Neuronal stem cell (in vitro differentiated cells): Measurements from ENCODE around the gene ATP6V1B1.

Experiments used
- DNase-seq: peaks from one replicate; pipeline ENCODE4 v3.0.0-alpha.2; 2013; ENCODE audit warnings: low spot score
- H2AFZ ChIP-seq: one replicate; pipeline ENCODE4 v1.6.1; 2013; ENCODE audit warnings: mild to moderate bottlenecking, low read length, inconsistent platforms
- H2AK5ac ChIP-seq: 2 replicates; pipeline ENCODE4 v1.6.1; 2013; ENCODE audit warnings: low read depth, mild to moderate bottlenecking, inconsistent platforms, low read length, moderate library complexity, mixed read lengths
- H2BK120ac ChIP-seq: 2 replicates; pipeline ENCODE4 v1.6.1; 2013; ENCODE audit warnings: low read depth, mild to moderate bottlenecking, inconsistent platforms, low read length, moderate library complexity, mixed read lengths
- H2BK12ac ChIP-seq: one replicate; pipeline ENCODE4 v1.6.1; 2013; ENCODE audit warnings: low read length, inconsistent platforms
- H2BK15ac ChIP-seq: 2 replicates; pipeline ENCODE4 v1.6.1; 2013; ENCODE audit warnings: mild to moderate bottlenecking, low read length, inconsistent platforms, mixed read lengths
- H2BK5ac ChIP-seq: one replicate; pipeline ENCODE4 v1.6.1; 2013; ENCODE audit warnings: inconsistent platforms, mild to moderate bottlenecking, low read length, moderate library complexity
- H3K14ac ChIP-seq: one replicate; pipeline ENCODE4 v1.6.1; 2013; ENCODE audit warnings: low read length, inconsistent platforms
- H3K18ac ChIP-seq: 2 replicates; pipeline ENCODE4 v1.6.1; 2013; ENCODE audit warnings: low read length, inconsistent platforms
- H3K23ac ChIP-seq: 2 replicates; pipeline ENCODE4 v1.6.1; 2013; ENCODE audit warnings: low read depth, mild to moderate bottlenecking, mixed read lengths, low read length, inconsistent platforms; ENCODE audit not compliant: poor library complexity
- H3K27ac ChIP-seq: replicated peaks from 3 replicates; pipeline ENCODE4 v1.5.1; 2013; ENCODE audit warnings: low read length, inconsistent platforms
- H3K27me3 ChIP-seq, 3 experiments: 2 replicates each; pipeline ENCODE4 v1.6.1; 2013; ENCODE audit warnings: low read length in 3 of 3, mild to moderate bottlenecking in 2 of 3, inconsistent platforms in 1 of 3, low read depth in 1 of 3, mixed read lengths in 1 of 3, moderate library complexity in 1 of 3; ENCODE audit not compliant: control insufficient read depth in 3 of 3, insufficient read depth in 3 of 3
- H3K36me3 ChIP-seq, 2 donors: replicated peaks in 1 of 2; 2 replicates each; pipeline ENCODE4 v1.6.1; 2013; ENCODE audit warnings: low read length in 2 of 2; ENCODE audit not compliant: control insufficient read depth in 2 of 2, insufficient read depth in 2 of 2
- H3K4ac ChIP-seq: 2 replicates; pipeline ENCODE4 v1.6.1; 2013; ENCODE audit warnings: inconsistent platforms, mild to moderate bottlenecking, low read length, moderate library complexity
- H3K4me1 ChIP-seq, 2 donors: 1 replicate in 1 of 2; 2 replicates in 1 of 2; pipeline ENCODE4 v1.6.1; 2013; ENCODE audit warnings: low read length in 2 of 2, low read depth in 1 of 2; ENCODE audit not compliant: control insufficient read depth in 2 of 2, insufficient read depth in 1 of 2
- H3K4me2 ChIP-seq: one replicate; pipeline ENCODE4 v1.6.1; 2013; ENCODE audit warnings: mild to moderate bottlenecking, low read length, inconsistent platforms; ENCODE audit not compliant: insufficient read depth, poor library complexity, severe bottlenecking
- H3K4me3 ChIP-seq, 2 donors: 2 replicates each; pipeline ENCODE4 v1.5.1; 2013; ENCODE audit warnings: low read length in 2 of 2, mild to moderate bottlenecking in 2 of 2, inconsistent platforms in 1 of 2, moderate library complexity in 1 of 2
- H3K79me1 ChIP-seq: one replicate; pipeline ENCODE4 v1.6.1; 2013; ENCODE audit warnings: low read depth, mild to moderate bottlenecking, inconsistent platforms, low read length, moderate library complexity
- H3K9ac ChIP-seq: one replicate; pipeline ENCODE4 v1.6.1; 2013; ENCODE audit warnings: mild to moderate bottlenecking, low read depth, low read length, inconsistent platforms; ENCODE audit not compliant: poor library complexity
- H3K9me3 ChIP-seq, 2 donors: replicated peaks in 1 of 2; 2 replicates each; pipeline versions ENCODE3 to v1.6.1; 2013; ENCODE audit warnings: low read length in 2 of 2, mild to moderate bottlenecking in 2 of 2, inconsistent platforms in 1 of 2, low read depth in 1 of 2, mixed read lengths in 1 of 2, moderate library complexity in 1 of 2; ENCODE audit not compliant: control insufficient read depth in 2 of 2, insufficient read depth in 1 of 2
- H4K8ac ChIP-seq: one replicate; pipeline ENCODE4 v1.6.1; 2013; ENCODE audit warnings: low read depth, mild to moderate bottlenecking, inconsistent platforms, low read length, moderate library complexity
- H4K91ac ChIP-seq: one replicate; pipeline ENCODE4 v1.6.1; 2013; ENCODE audit warnings: low read length, low read depth, mild to moderate bottlenecking, inconsistent platforms; ENCODE audit not compliant: poor library complexity
- WGBS, 2 donors: extraction: QIAGEN DNeasy Blood & Tissue Kit; methylation state at CpG; one replicate each; pipeline ENCODE4 v1.1.7; 2013; ENCODE audit warnings: missing lambda C conversion rate in 2 of 2, mixed read lengths in 1 of 2; ENCODE audit not compliant: insufficient read length in 2 of 2, insufficient replicate concordance in 1 of 2; ENCODE audit errors: extremely low coverage in 2 of 2; 5-methylcytosine and 5-hydroxymethylcytosine counted together

ATP6V1B1 gene

GRCh38 chr2:70888366-70888922 lies 47.3 kb upstream of the ATP6V1B1 start:
- Histone ChIP-seq H3K18ac (no peak overlapping the region), H2AFZ (peak overlapping the region; percentile 98), H3K9me3 (peaks cover 2 to 3% of the 10 kb centered on the region in 2 donors), H3K23ac (peak overlapping the region; percentile 52), H3K27ac (no peak overlapping the region), H3K14ac (no peak overlapping the region), H2BK12ac (no peak overlapping the region), H3K27me3 (peaks cover 49 to 99% (median 85%) of the 10 kb centered on the region in 3 experiments), H2BK120ac (no peak overlapping the region), H2AK5ac (no peak overlapping the region), H3K36me3 (no peaks in the 10 kb centered on the region), H2BK15ac (no peak overlapping the region), H4K91ac (no peak overlapping the region), H4K8ac (no peak overlapping the region), H3K79me1 (peaks cover 4% of the 10 kb centered on the region), H2BK5ac (no peak overlapping the region), H3K4me3 (peak overlapping the region in 1 of 2 donors; percentile 55), H3K9ac (no peak overlapping the region), H3K4me1 (peaks cover 9 to 22% of the 10 kb centered on the region in 2 donors), H3K4ac (no peak overlapping the region), H3K4me2 (peak overlapping the region; percentile 52)
- no CpG with 5 or more reads among the region's 27 CpGs for WGBS, 2 donors
- no peak for DNase-seq

- no peak overlapping the region for H3K4ac ChIP-seq
- no peaks in the 10 kb centered on the region for H3K36me3 ChIP-seq
- peak overlapping the region; percentile 5 for H2AK5ac ChIP-seq
- H3K79me1 ChIP-seq, result peaks cover 4% of the 10 kb centered on the region
- H3K9ac ChIP-seq, result no peak overlapping the region
- H3K4me2 ChIP-seq, result peak overlapping the region; percentile 52
- H3K27ac ChIP-seq, result no peak overlapping the region
- peak overlapping the region; percentile 52 for H3K23ac ChIP-seq
- no peak overlapping the region for H2BK12ac ChIP-seq
- WGBS, 2 donors, result no CpG with 5 or more reads among the region's 70 CpGs
- H3K4me1 ChIP-seq, result peaks cover 9 to 25% of the 10 kb centered on the region in 2 donors
- peak overlapping the region; percentile 98 for H2AFZ ChIP-seq
- no peak overlapping the region for H2BK15ac ChIP-seq
- peak overlapping the region; percentile 29 for H3K18ac ChIP-seq
- peak overlapping the region in 1 of 2 donors; percentile 33 for H3K4me3 ChIP-seq
- DNase-seq, result no peak
- no peak overlapping the region for H2BK120ac ChIP-seq
- H4K91ac ChIP-seq, result no peak overlapping the region
- H3K14ac ChIP-seq, result no peak overlapping the region
- H3K27me3 ChIP-seq, result peaks cover 52 to 99% (median 89%) of the 10 kb centered on the region in 3 experiments
- no peak overlapping the region for H2BK5ac ChIP-seq
- peaks cover 0 to 2% of the 10 kb centered on the region in 2 donors for H3K9me3 ChIP-seq
- H4K8ac ChIP-seq, result no peak overlapping the region
These were observed 46.6 kb upstream of the ATP6V1B1 start for GRCh38 chr2:70888923-70889715.

- no peak overlapping the region for H2BK120ac ChIP-seq
- H3K4me2 ChIP-seq, result no peak overlapping the region
- H3K79me1 ChIP-seq, result peaks cover 4% of the 10 kb centered on the region
- H2BK5ac ChIP-seq, result no peak overlapping the region
- no peak overlapping the region for H3K4ac ChIP-seq
- H2AK5ac ChIP-seq, result no peak overlapping the region
- H3K4me1 ChIP-seq, result peaks cover 9 to 25% of the 10 kb centered on the region in 2 donors
- no peaks in the 10 kb centered on the region for H3K36me3 ChIP-seq
- no peak overlapping the region for H3K18ac ChIP-seq
- peaks cover 0 to 2% of the 10 kb centered on the region in 2 donors for H3K9me3 ChIP-seq
- no peak overlapping the region for H3K9ac ChIP-seq
- no peak overlapping the region for H2AFZ ChIP-seq
- no peak overlapping the region for H4K8ac ChIP-seq
- no peak overlapping the region for H4K91ac ChIP-seq
- H3K23ac ChIP-seq, result no peak overlapping the region
- H3K14ac ChIP-seq, result no peak overlapping the region
- no peak overlapping the region for H3K4me3 ChIP-seq
- no peak for DNase-seq
- no peak overlapping the region for H3K27ac ChIP-seq
- no peak overlapping the region for H2BK12ac ChIP-seq
- H2BK15ac ChIP-seq, result no peak overlapping the region
- no CpG with 5 or more reads among the region's 5 CpGs for WGBS, 2 donors
- H3K27me3 ChIP-seq, result peaks cover 58 to 99% (median 93%) of the 10 kb centered on the region in 3 experiments
These were observed 46.0 kb upstream of the ATP6V1B1 start for GRCh38 chr2:70889716-70890037.

- no peak overlapping the region for H2BK12ac ChIP-seq
- no peak overlapping the region for H3K27ac ChIP-seq
- WGBS, 2 donors, result no CpG with 5 or more reads among the region's 5 CpGs
- no peak overlapping the region for H3K14ac ChIP-seq
- H2BK120ac ChIP-seq, result no peak overlapping the region
- H2BK5ac ChIP-seq, result no peak overlapping the region
- peaks cover 0 to 2% of the 10 kb centered on the region in 2 donors for H3K9me3 ChIP-seq
- H3K9ac ChIP-seq, result no peak overlapping the region
- H3K4me3 ChIP-seq, result no peak overlapping the region
- no peak overlapping the region for H2AK5ac ChIP-seq
- H3K18ac ChIP-seq, result no peak overlapping the region
- H3K4me1 ChIP-seq, result peaks cover 9 to 25% of the 10 kb centered on the region in 2 donors
- no peak overlapping the region for H3K4me2 ChIP-seq
- no peak for DNase-seq
- H4K8ac ChIP-seq, result no peak overlapping the region
- peaks cover 4% of the 10 kb centered on the region for H3K79me1 ChIP-seq
- H4K91ac ChIP-seq, result no peak overlapping the region
- no peaks in the 10 kb centered on the region for H3K36me3 ChIP-seq
- H3K27me3 ChIP-seq, result peaks cover 58 to 99% (median 94%) of the 10 kb centered on the region in 3 experiments
- H3K23ac ChIP-seq, result no peak overlapping the region
- no peak overlapping the region for H2BK15ac ChIP-seq
- no peak overlapping the region for H3K4ac ChIP-seq
- no peak overlapping the region for H2AFZ ChIP-seq
These were observed 45.1 kb upstream of the ATP6V1B1 start for GRCh38 chr2:70890469-70891065.
